PFSK-1 (cell line): ENCODE data around the gene CAMK4.

Source experiments
- FOXP2 ChIP-seq: optimal IDR thresholded peaks from 2 replicates; pipeline ENCODE3; 2011; ENCODE audit warnings: borderline replicate concordance, control low read depth, inconsistent platforms; ENCODE audit not compliant: insufficient read depth; ENCODE audit errors: extremely low read length, extremely low read depth
- POLR2AphosphoS5 ChIP-seq: IDR thresholded peaks from 2 replicates; pipeline ENCODE4 v1.6.1; 2012; ENCODE audit warnings: low read depth, mild to moderate bottlenecking, control low read depth, low read length, moderate library complexity
- SIN3A ChIP-seq: IDR thresholded peaks from 2 replicates; pipeline ENCODE4 v1.6.1; 2012; ENCODE audit warnings: mild to moderate bottlenecking, low read length, moderate library complexity, borderline replicate concordance; ENCODE audit not compliant: insufficient read depth
- TAF1 ChIP-seq: IDR thresholded peaks from 2 replicates; pipeline ENCODE4 v1.6.1; 2012; ENCODE audit warnings: low read length, control low read depth, borderline replicate concordance; ENCODE audit not compliant: insufficient read depth
- TF ChIP-seq, protein P1 (sequence below), 2 experiments: IDR thresholded peaks; 2 replicates each; pipeline versions ENCODE4 v1.6.1 to v1.8.0; 2011 to 2012; ENCODE audit warnings: low read depth in 2 of 2, low read length in 2 of 2, control low read depth in 1 of 2, inconsistent platforms in 1 of 2, mild to moderate bottlenecking in 1 of 2, moderate library complexity in 1 of 2; ENCODE audit not compliant: insufficient read depth in 1 of 2

The CAMK4 gene

DNA sequence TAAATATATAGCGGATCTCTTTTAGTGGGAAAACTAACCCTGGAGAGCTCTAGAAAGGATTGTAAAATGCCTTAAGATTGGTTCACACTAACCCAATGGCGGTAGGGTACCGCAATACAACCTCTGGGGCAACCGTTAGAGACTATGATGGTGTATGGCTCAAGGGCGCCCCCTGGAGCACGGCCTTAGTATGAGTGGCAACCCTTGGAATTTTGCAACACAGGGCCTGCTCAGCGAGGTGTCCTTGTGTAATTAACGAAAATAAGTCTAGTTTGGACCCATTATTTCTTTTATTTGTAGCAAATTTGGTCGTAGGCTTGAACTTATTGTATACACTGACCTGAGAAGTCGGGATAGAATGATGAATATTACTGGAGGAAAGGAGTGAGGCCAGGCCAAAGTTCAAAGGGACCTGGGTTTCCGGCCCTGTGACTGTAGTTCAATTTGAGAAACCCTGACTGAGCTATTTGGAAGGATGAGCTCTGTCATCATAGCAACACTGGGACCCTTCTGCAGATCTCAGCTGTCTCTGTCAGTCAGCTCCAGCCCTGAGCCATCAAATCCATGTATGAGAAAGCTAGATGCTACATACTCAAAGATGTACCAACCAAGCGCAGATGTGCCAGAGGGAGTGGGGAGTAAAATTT is 54.8 kb downstream of the CAMK4 start:
- TF ChIP-seq, protein P1, sequence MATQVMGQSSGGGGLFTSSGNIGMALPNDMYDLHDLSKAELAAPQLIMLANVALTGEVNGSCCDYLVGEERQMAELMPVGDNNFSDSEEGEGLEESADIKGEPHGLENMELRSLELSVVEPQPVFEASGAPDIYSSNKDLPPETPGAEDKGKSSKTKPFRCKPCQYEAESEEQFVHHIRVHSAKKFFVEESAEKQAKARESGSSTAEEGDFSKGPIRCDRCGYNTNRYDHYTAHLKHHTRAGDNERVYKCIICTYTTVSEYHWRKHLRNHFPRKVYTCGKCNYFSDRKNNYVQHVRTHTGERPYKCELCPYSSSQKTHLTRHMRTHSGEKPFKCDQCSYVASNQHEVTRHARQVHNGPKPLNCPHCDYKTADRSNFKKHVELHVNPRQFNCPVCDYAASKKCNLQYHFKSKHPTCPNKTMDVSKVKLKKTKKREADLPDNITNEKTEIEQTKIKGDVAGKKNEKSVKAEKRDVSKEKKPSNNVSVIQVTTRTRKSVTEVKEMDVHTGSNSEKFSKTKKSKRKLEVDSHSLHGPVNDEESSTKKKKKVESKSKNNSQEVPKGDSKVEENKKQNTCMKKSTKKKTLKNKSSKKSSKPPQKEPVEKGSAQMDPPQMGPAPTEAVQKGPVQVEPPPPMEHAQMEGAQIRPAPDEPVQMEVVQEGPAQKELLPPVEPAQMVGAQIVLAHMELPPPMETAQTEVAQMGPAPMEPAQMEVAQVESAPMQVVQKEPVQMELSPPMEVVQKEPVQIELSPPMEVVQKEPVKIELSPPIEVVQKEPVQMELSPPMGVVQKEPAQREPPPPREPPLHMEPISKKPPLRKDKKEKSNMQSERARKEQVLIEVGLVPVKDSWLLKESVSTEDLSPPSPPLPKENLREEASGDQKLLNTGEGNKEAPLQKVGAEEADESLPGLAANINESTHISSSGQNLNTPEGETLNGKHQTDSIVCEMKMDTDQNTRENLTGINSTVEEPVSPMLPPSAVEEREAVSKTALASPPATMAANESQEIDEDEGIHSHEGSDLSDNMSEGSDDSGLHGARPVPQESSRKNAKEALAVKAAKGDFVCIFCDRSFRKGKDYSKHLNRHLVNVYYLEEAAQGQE (IDR thresholded peaks at IDR 0.05; ENCODE audit: insufficient read depth in 1 of 2, low read depth in 2 of 2, low read length in 2 of 2) = no peak
- TF ChIP-seq FOXP2 (no peak), SIN3A (no peak), TAF1 (no peak)

DNA sequence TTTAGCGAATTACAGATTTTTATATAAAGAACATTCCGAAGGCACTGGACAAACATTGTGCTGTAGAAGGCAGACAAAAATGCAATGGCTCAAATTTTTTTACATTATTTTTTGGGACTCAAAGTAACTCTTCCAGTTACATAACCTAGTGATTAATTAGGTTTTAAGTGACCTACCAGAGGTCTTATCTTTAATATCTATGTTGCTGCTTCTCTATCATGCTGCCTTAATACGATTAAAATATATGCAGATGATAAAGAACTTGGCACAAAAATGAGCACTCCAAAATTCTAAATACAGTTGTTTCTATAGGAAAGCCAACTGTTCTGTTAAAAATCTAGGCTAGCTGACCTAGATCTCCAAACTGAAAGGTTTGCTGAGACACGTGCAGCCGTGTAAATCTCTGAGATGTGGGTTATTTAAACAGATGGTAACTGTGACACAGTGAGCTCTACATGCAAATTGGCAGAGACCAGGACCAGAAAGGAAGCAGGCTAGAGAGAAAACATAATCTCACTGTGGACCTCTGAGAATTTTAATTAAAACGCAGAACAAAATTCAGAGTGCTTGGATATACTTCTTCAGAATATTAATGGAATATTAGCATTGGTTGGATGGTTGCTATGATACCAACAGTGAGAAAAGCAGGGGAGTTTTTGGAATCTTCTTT is 56.2 kb downstream of the CAMK4 start:
- no peak for TF ChIP-seq SIN3A
- no peak for TF ChIP-seq TAF1
- TF ChIP-seq, protein P1 (IDR thresholded peaks at IDR 0.05; ENCODE audit: insufficient read depth in 1 of 2, low read depth in 2 of 2, low read length in 2 of 2) = no peak
- no peak for TF ChIP-seq FOXP2
- no peak for TF ChIP-seq POLR2AphosphoS5

DNA sequence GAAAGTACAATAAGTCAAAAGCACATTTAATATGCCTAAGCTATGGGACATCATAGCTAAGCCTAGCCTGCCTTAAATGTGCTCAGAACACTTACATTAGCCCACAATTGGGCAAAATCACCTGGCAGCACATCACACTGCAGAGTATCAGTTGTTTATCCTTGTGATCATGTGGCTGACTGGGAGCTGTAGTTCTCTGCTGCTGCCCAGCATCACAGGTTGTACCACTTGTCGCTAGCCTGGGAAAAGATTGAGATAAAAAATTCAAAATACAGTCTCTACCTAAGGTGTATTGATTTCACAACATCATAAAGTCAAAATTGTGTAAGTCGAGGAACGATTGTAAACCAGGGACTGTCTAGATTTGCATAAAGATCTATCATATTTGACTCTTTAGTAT is 58.6 kb downstream of the CAMK4 start:
- TF ChIP-seq FOXP2 (no peak), SIN3A (no peak), POLR2AphosphoS5 (no peak), TAF1 (no peak)
- TF ChIP-seq, protein P1 (IDR thresholded peaks at IDR 0.05; ENCODE audit: insufficient read depth in 1 of 2, low read depth in 2 of 2, low read length in 2 of 2) = no peak

DNA sequence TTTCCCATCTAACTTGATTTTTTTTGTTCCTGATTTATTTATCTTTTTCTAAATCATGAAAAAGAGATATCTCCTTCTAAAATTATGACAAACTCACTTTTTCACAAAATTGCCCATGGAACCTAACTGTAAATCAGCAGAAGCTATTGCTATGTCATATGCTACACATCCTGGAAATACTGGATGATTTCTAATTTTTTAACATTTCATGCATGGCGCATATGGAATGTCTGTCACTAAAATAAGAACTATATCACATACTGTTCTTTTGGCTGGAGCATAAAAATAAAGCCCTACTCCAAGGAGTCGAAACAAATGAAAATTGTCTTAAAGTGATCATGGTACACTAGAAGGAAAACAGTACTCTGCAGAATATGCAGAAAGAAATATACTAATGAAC is 60.6 kb downstream of the CAMK4 start:
- TF ChIP-seq TAF1 = no peak
- TF ChIP-seq, protein P1 (IDR thresholded peaks at IDR 0.05; ENCODE audit: insufficient read depth in 1 of 2, low read depth in 2 of 2, low read length in 2 of 2) = no peak
- no peak for TF ChIP-seq POLR2AphosphoS5
- TF ChIP-seq SIN3A = no peak
- TF ChIP-seq FOXP2 = no peak

DNA sequence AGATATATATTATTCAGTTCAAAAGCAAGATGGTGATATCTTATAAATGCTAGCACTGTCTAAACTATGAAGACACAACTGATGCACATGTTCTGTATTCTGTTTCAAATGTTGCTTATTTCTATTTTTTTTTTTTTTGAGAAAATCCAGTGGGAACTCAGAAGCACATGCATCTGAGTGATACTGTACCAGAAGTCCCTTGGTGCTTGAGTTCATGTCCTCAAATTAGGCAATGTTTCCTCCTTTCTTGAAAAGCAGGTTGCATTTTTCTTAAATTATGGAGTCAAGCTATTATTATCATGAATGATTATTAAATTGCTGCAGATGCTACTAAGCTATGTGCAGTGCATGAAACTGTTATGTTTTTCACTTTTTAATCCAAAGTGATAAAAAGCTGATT is 70.4 kb downstream of the CAMK4 start:
- no peak for TF ChIP-seq POLR2AphosphoS5
- TF ChIP-seq FOXP2 = no peak
- TF ChIP-seq TAF1 = no peak
- TF ChIP-seq, protein P1 (IDR thresholded peaks at IDR 0.05; ENCODE audit: insufficient read depth in 1 of 2, low read depth in 2 of 2, low read length in 2 of 2) = no peak
- TF ChIP-seq SIN3A = no peak
